Activated naive CD4-positive, alpha-beta T cell treated with anti-CD3 and anti-CD28 coated beads, Interleukin-2, amount 10 ng/mL, durations not matched to agents 5 hours and 36 hours (primary cell): ENCODE measurements around the gene EFL1. TPM values are rescaled to one million over a fixed set of nuclear protein-coding genes. Genes with fewer than 3 reads are reported as not detected.

Experiments
- total RNA-seq, 2 experiments: library from RNA; stranded (reverse); gene quantifications; one replicate each; pipeline ENCODE4 v1.2.3, GENCODE V29; 2021

The EFL1 gene
- 10 to 100 TPM; 22.7 to 26.4 TPM for total RNA-seq

GRCh38 chr15:82262422-82263026, at the start of gene EFL1, which contains the start of gene SAXO2:
EFL1 (minus strand) TSS chr15:82262734; CDS start chr15:82261778, 956 bp downstream.
SAXO2 (plus strand) TSS chr15:82262818; CDS start chr15:82262880, 62 bp downstream.

Other genes with a start within 250 kb of the EFL1 start
- gene MEX3B, start 216.7 kb downstream of the EFL1 start, total RNA-seq, result under 1 TPM; 0.34 to 0.76 TPM
- gene SAXO2, start 84 bp upstream of the EFL1 start, total RNA-seq, result not detected
- 1 to 10 TPM; 1.2 to 1.3 TPM for gene GOLGA6L10, start 86.7 kb upstream of the EFL1 start, total RNA-seq
- 1 to 10 TPM; 1.8 to 2.1 TPM for gene GOLGA6L9, start 167.1 kb upstream of the EFL1 start, total RNA-seq